Amniotic epithelial cell (primary cell): ENCODE results near the gene C10orf90.

Source experiments
- DNase-seq: peaks from one replicate; pipeline ENCODE4 v3.0.0-alpha.2; 2010; ENCODE audit warnings: low read depth

The C10orf90 gene

DNA sequence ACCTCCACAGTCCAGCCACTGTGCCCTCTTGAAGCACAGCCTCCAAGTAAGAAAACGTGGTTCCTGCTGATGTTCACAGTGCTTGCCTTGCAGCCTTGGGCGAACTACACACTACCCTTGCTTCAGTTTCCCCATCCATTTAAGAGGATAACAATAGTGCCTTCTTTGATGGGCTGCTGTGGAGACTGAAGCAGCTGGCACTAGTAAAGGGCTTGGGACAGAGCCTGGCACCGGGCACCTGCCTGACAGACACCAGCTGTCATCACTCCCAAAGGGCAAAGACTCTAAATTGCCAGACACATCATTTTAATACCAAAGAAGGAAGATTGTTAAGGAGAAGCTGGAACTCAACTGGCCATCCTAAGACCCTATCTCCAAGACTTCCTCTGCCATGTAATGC is 3.1 kb upstream of the C10orf90 start:
- no peak for DNase-seq

DNA sequence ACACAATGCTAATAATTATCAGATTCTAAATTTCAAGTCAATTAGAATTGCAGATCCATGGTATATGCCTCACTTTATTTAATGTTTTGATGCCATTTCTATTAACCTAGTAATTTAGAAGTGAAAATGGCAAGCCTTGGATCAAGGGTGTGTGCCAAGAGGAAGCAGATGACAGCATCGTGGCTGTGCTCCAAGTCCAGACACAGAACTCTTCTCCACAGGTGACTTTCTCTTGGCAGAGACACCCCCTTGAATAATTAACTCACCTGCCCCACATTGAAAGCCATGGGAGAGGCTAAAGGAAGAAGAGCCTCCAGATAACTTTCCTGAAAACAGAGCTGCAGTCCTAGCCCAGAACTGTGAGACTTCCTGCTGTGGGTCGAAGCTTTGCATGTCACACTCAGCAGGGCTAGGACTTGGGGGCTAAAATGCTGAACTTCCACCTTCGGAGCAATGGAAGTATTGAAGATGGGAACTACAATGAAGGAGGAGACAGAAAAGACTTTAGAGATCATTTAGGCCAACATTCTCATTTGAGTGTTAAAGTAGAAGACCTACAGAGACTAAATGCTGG is 996 bp upstream of the C10orf90 start:
- no peak for DNase-seq

DNA sequence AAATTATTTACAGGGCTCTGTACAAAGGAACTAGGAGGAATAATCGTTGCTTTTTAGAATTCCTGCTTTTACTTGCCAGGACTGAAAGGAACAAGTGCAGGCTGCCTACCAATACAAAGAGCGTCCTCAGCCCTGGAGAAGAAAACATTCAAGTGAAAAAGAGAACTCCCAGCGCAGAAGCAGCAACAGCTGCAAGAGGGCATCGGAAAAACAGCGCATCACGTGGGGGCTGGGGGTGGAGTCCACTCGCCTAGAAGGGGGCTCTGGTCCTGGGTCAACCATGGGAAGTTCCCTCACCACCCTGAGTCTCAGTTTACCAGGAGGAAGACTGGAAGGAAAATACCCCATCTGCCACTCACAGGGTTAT is 385 bp upstream of the C10orf90 start:
- DNase-seq, result no peak

DNA sequence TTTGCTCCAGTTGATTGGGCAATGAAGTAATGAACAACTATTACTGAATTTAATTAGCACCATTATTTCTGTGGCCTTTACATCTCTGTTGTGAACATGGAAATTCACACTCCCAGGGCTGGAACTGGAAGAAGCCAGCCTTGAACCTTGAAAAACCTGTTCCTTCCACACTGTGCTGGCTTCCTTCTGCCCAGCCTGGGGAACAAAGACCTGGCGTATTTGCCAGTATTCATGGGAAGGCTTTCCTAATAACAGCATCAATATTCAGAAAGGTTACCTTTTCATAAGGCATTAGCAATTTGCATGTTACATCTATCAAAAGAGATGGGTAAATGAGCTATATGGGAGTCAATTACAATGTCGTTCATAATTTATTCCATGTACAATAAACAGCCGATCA is 1.3 kb downstream of the C10orf90 start:
- no peak for DNase-seq

- DNase-seq, result no peak
Observed at GRCh38 chr10:126668505-126668904, 2.0 kb downstream of the C10orf90 start.

- DNase-seq, result no peak
Observed at GRCh38 chr10:126667568-126667967, 2.9 kb downstream of the C10orf90 start.

GRCh38 chr10:126665207-126665606 is 5.3 kb downstream of the C10orf90 start:
- no peak for DNase-seq

- no peak for DNase-seq
Observed at GRCh38 chr10:126663880-126664279, 6.6 kb downstream of the C10orf90 start.

DNA sequence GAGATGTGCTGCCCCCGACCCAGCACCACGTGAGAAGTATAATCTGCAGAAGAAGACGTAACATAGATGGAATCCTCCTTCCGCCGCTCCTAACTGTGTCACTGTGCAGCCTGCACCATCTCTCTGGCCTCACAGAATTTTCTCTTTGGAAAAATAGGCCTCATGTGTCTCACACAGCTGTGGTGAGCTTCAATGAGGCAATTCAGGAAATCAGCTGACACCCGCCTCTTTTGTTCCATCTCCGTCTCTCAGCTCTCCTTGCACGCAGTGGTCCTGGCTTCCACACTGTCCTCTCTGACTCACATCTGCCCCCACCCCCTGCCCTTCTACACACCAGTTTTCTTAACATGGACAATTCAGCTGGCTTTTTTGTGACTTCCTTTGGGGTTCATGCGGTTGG is 7.2 kb downstream of the C10orf90 start:
- DNase-seq, result no peak

DNA sequence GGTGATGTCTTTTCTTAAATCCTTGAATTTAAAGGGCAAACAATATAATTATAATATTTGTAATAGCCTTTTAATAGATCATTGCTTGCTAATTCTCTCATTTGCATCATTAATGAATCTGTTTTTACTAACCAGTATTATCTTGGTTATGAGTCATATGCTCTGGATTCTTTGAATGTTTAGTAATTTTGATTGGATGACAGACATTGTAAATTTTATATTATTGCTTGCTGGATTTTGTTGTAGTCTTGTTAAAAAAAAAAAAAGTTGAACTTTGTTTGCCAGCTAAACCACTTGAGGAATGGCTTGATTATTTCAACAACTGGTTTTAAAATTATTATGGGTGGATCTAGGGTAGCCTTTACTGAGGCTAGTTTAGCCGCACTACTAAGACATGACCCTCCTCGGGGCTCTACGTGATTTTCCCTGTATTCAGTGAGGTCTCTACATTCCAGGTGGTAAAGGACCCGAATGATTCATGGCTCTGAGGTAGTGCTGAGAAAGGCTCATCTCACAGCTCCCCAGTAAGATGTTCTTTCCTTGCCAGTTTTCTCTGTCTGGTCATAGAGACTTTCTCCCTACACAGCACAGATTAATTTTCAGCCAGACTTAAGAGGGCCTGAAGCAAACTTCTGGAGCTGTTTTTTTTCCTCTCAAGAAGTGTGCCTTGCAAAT is 8.5 kb downstream of the C10orf90 start:
- no peak for DNase-seq

- DNase-seq, result no peak
Observed at GRCh38 chr10:126661356-126661755, 9.1 kb downstream of the C10orf90 start.

GRCh38 chr10:126659750-126660149 is 10.7 kb downstream of the C10orf90 start:
- no peak for DNase-seq

- DNase-seq, result no peak
Observed at GRCh38 chr10:126658928-126659327, 11.6 kb downstream of the C10orf90 start.

DNA sequence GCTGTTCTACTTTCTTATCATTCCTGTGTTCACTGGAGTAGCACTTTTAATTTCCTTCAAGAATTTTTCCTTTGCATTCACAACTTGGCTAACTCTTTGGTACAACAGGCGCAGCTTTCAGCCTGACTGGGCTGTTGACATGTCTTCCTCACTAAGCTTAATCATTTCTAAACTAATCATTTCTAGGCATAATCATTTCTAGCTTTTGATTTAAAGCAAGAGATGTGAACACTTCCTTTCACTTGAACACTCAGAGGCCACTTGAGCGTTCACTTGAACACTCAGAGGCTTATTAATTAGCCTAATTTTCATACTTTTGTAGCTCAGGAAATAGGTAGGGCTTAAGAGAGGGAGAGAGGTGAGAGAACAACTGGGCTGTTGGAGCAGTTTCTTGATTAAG is 15.9 kb downstream of the C10orf90 start:
- DNase-seq, result no peak

DNA sequence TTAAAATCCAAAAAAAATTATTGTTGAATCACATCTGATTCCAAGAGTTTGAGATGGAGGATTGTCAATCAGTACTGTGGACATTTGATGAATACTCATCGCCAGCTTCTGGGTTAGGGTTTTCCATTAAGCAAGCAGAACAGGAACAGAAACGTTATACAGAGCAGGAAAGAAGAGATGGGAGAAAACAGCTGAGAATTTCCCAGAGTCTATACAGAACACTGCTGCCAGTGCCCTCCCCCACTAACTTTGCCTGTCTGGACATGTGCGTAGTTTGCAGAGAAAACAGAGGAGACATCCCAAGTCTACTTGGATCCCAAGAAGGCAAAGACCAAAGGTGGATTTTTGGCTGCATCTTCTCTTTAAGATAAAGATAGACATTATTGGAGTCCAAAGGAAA is 19.0 kb downstream of the C10orf90 start:
- DNase-seq, result no peak

DNA sequence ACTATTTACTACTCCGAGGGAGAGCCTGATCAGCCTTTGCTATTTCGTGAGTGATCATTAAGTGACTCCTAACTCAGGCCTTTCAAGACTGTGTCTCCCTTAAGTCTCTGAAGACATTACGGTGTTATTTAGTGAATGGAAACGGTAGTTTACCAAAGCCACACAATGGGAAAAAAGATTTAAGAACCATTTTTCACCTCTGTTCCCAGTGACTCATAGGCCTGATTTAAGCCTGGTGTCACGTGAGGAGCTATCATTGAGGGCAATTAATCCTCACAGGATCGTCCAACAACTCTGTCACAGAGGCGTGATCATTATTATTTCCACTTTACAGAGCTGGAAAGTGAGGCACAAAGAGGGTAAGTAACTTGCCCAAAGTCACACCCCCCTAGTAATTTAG is 20.3 kb downstream of the C10orf90 start:
- no peak for DNase-seq

DNA sequence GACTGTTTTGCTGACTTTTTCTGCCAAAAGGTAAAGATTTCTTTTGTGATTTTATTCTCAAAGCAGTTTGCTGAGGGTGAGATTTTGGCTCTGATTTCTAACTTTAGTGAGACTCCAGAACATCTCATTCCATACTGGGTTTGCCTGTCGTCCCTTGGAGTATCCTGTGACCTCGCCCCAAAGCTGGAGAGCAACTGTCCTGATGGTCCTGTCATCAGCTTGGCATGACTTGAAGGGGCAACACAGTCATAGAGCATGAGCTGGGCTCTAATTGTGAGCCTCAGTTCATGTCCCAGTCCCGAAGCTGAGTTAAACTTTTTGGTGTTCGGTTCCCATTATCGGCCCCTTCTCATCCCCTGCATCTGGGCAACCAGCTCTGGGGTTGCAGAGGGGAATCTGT is 23.4 kb downstream of the C10orf90 start:
- DNase-seq, result no peak

DNA sequence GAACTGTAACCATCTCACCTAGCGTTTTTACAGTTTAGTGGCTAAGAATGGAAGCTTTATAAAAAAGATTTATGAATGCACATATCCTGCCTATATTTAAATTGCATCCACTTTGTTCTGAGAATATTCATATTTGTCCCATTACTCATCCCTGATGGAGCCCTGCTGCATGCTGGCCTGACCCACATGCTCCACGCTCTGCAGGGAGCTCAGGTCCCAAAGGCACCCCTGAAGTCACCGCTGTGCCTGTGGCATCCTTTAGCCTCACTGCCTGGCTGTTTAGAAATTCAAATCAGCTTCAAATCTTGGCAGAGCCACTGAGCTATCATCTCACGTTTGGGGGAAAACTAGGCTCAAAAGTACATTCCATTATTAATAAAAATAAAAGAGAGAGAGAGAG is 24.4 kb downstream of the C10orf90 start:
- DNase-seq, result no peak

DNA sequence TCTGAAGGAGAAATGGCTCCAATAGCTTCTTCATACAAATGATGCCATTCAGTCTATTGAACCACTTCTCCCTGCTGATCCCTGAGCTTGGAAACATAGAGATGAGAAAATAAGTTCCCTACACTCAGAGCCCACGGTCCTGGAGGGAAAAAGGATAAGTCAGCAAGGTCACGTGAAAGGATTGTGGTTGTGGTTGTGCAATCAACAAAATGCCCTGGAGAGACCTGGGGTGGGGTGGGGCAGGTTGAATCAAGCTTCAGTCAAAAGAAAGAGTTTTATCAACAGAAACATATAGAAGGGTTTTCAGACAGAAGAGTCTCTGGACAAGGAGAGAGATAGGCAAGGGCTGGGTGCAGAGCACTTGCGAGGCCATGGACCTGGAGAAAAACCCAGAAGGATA is 30.1 kb downstream of the C10orf90 start:
- no peak for DNase-seq

DNA sequence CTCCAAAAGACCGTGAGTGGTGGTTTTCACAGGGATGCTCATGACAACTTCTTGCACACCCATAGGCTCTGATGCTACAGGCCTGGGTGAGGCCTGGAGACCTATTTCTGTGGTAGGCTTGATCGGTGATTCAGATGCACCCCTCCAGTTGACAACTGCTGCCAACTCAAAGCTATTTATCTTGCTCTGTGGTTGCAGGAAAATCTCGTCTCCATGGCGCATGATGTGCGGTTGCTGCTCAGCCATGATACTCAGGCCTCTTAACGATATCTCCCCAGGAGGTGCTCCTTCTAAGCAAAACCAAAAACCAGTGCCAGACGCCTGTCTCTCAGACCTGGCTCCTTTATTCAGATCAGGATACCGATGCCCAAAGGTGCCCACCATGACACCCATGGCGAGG is 31.4 kb downstream of the C10orf90 start:
- no peak for DNase-seq

GRCh38 chr10:126638542-126638941 is 32.0 kb downstream of the C10orf90 start:
- DNase-seq, result no peak

GRCh38 chr10:126637501-126637900 is 33.0 kb downstream of the C10orf90 start:
- DNase-seq, result no peak

DNA sequence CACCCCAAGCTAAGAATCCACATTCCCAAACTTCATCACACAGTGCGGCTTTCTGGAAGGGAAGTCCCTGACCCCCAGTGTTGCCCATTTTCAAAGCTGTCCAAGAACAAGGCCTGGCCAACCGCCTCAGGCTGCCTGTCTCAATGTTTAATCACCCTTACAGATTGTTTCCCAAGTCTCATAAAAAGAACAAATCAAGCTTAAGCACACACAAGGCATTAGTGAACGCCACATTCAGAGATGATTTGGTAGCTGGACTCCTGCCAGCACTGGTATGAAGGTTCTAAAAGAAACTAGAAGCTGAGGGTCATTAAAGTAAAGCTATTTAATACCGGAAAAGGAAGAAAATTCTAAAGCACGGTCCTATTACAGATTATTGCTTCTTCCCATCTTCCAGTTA is 35.6 kb downstream of the C10orf90 start:
- DNase-seq, result no peak

- DNase-seq, result no peak
Observed at GRCh38 chr10:126634347-126634746, 36.1 kb downstream of the C10orf90 start.
